Measurements from ENCODE around the gene CCNA1.

Gene CCNA1

GRCh38 chr13:36450534-36450933 lies 18.2 kb downstream of the CCNA1 start:
- no peaks in the 10 kb centered on the region for H3K36me3 ChIP-seq
- no peak overlapping the region for H3K9ac ChIP-seq
- no peaks in the 10 kb centered on the region for H3K27me3 ChIP-seq
- peaks cover 31% of the 10 kb centered on the region for H3K4me1 ChIP-seq
- H3K9me3 ChIP-seq: no peaks in the 10 kb centered on the region
- peak overlapping the region; percentile 49; the same call in 1 of the 2 replicates for H3K4me2 ChIP-seq
- H3K4me3 ChIP-seq: no peak overlapping the region
- H4K20me1 ChIP-seq: no peaks in the 10 kb centered on the region
- H3K27ac ChIP-seq: no peak overlapping the region
- TF ChIP-seq Cebpa-rat (IDR thresholded peaks at IDR 0.05): no peak

GRCh38 chr13:36453516-36453915 lies 21.2 kb downstream of the CCNA1 start:
- H4K20me1 ChIP-seq: no peaks in the 10 kb centered on the region
- H3K4me3 ChIP-seq: no peak overlapping the region
- no peak overlapping the region for H3K9ac ChIP-seq
- no peaks in the 10 kb centered on the region for H3K9me3 ChIP-seq
- no peaks in the 10 kb centered on the region for H3K36me3 ChIP-seq
- peaks cover 31% of the 10 kb centered on the region for H3K4me1 ChIP-seq
- no peaks in the 10 kb centered on the region for H3K27me3 ChIP-seq
- no peak overlapping the region; the same call in 1 of the 2 replicates for H3K4me2 ChIP-seq
- TF ChIP-seq Cebpa-rat (IDR thresholded peaks at IDR 0.05): no peak
- H3K27ac ChIP-seq: no peak overlapping the region

- H4K20me1 ChIP-seq: no peaks in the 10 kb centered on the region
- H3K27ac ChIP-seq: no peak overlapping the region
- no peak overlapping the region for H3K4me3 ChIP-seq
- H3K4me1 ChIP-seq: peaks cover 31% of the 10 kb centered on the region
- H3K27me3 ChIP-seq: no peaks in the 10 kb centered on the region
- no peaks in the 10 kb centered on the region for H3K36me3 ChIP-seq
- no peak for TF ChIP-seq Cebpa-rat (IDR thresholded peaks at IDR 0.05)
- H3K9me3 ChIP-seq: no peaks in the 10 kb centered on the region
- no peak overlapping the region for H3K4me2 ChIP-seq
- H3K9ac ChIP-seq: no peak overlapping the region
Observed at GRCh38 chr13:36454121-36454520, 21.8 kb downstream of the CCNA1 start.

- Histone ChIP-seq H3K4me1 (peaks cover 31% of the 10 kb centered on the region), H3K4me3 (no peak overlapping the region), H3K9ac (no peak overlapping the region), H3K27me3 (no peaks in the 10 kb centered on the region), H4K20me1 (no peaks in the 10 kb centered on the region), H3K27ac (no peak overlapping the region), H3K4me2 (no peak overlapping the region), H3K9me3 (no peaks in the 10 kb centered on the region), H3K36me3 (no peaks in the 10 kb centered on the region)
- TF ChIP-seq Cebpa-rat (IDR thresholded peaks at IDR 0.05): no peak
Observed at GRCh38 chr13:36454987-36455386, 22.7 kb downstream of the CCNA1 start.

GRCh38 chr13:36456577-36456976 lies 24.3 kb downstream of the CCNA1 start:
- peaks cover 18% of the 10 kb centered on the region for H3K4me1 ChIP-seq
- H3K4me2 ChIP-seq: no peak overlapping the region
- H3K9me3 ChIP-seq: no peaks in the 10 kb centered on the region
- H3K4me3 ChIP-seq: no peak overlapping the region
- TF ChIP-seq Cebpa-rat (IDR thresholded peaks at IDR 0.05): no peak
- no peaks in the 10 kb centered on the region for H4K20me1 ChIP-seq
- no peak overlapping the region for H3K9ac ChIP-seq
- H3K27me3 ChIP-seq: no peaks in the 10 kb centered on the region
- H3K36me3 ChIP-seq: no peaks in the 10 kb centered on the region
- no peak overlapping the region for H3K27ac ChIP-seq

- Histone ChIP-seq H3K4me3 (no peak overlapping the region), H3K27me3 (no peaks in the 10 kb centered on the region), H4K20me1 (no peaks in the 10 kb centered on the region), H3K4me2 (no peak overlapping the region), H3K27ac (no peak overlapping the region), H3K9ac (no peak overlapping the region), H3K36me3 (no peaks in the 10 kb centered on the region), H3K4me1 (no peaks in the 10 kb centered on the region), H3K9me3 (no peaks in the 10 kb centered on the region)
- TF ChIP-seq Cebpa-rat (IDR thresholded peaks at IDR 0.05): no peak
Observed at GRCh38 chr13:36461506-36461905, 29.2 kb downstream of the CCNA1 start.

GRCh38 chr13:36475468-36475867 lies 43.2 kb downstream of the CCNA1 start:
- H3K9ac ChIP-seq: no peak overlapping the region

GRCh38 chr13:36476661-36477060 lies 44.4 kb downstream of the CCNA1 start:
- Histone ChIP-seq H4K20me1 (no peaks in the 10 kb centered on the region), H3K9ac (no peak overlapping the region), H3K9me3 (peaks cover 69% of the 10 kb centered on the region), H3K27ac (no peak overlapping the region), H3K4me3 (no peak overlapping the region), H3K27me3 (no peaks in the 10 kb centered on the region), H3K4me2 (no peak overlapping the region), H3K36me3 (no peaks in the 10 kb centered on the region), H3K4me1 (peaks cover 21% of the 10 kb centered on the region)
- TF ChIP-seq Cebpa-rat (IDR thresholded peaks at IDR 0.05): no peak

More at GRCh38 chr13:36475468-36475867, 43.2 kb downstream of the CCNA1 start:
- Histone ChIP-seq H3K36me3 (no peaks in the 10 kb centered on the region), H3K27ac (no peak overlapping the region), H3K4me2 (no peak overlapping the region), H3K4me3 (no peak overlapping the region), H3K4me1 (peaks cover 9% of the 10 kb centered on the region), H3K27me3 (no peaks in the 10 kb centered on the region), H4K20me1 (no peaks in the 10 kb centered on the region), H3K9me3 (peaks cover 67% of the 10 kb centered on the region)
- TF ChIP-seq Cebpa-rat (IDR thresholded peaks at IDR 0.05): no peak

GRCh38 chr13:36480726-36481427 lies 48.6 kb downstream of the CCNA1 start:
- Histone ChIP-seq H3K27ac (peak overlapping the region; percentile 33), H3K9me3 (peaks cover 62% of the 10 kb centered on the region), H3K9ac (no peak overlapping the region), H3K4me2 (peak overlapping the region; percentile 45), H3K4me3 (peak overlapping the region; percentile 1; the same call in 1 of the 2 replicates), H3K27me3 (no peaks in the 10 kb centered on the region), H3K36me3 (no peaks in the 10 kb centered on the region), H3K4me1 (peaks cover 22% of the 10 kb centered on the region), H4K20me1 (no peaks in the 10 kb centered on the region)
- no peak for TF ChIP-seq Cebpa-rat (IDR thresholded peaks at IDR 0.05)

GRCh38 chr13:36490055-36490454 lies 57.8 kb downstream of the CCNA1 start:
- no peaks in the 10 kb centered on the region for H3K9me3 ChIP-seq
- no peak overlapping the region for H3K27ac ChIP-seq
- no peak overlapping the region for H3K4me2 ChIP-seq
- no peak overlapping the region for H3K4me3 ChIP-seq
- H3K9ac ChIP-seq: no peak overlapping the region
- no peaks in the 10 kb centered on the region for H3K36me3 ChIP-seq
- no peaks in the 10 kb centered on the region for H4K20me1 ChIP-seq
- no peaks in the 10 kb centered on the region for H3K27me3 ChIP-seq
- TF ChIP-seq Cebpa-rat (IDR thresholded peaks at IDR 0.05): no peak
- H3K4me1 ChIP-seq: no peaks in the 10 kb centered on the region

Data from BLaER1 (cell line).